ENCODE results near the gene HSPA9. TPM values are rescaled to one million over a fixed set of nuclear protein-coding genes. Genes with fewer than 3 reads are reported as not detected.

The HSPA9 gene
- total and polyA plus RNA-seq, 2 of the 13 experiments (the other 11 are each of a cell fraction or from before 2014, with no cell fraction given) = 165 to 478 TPM

DNA sequence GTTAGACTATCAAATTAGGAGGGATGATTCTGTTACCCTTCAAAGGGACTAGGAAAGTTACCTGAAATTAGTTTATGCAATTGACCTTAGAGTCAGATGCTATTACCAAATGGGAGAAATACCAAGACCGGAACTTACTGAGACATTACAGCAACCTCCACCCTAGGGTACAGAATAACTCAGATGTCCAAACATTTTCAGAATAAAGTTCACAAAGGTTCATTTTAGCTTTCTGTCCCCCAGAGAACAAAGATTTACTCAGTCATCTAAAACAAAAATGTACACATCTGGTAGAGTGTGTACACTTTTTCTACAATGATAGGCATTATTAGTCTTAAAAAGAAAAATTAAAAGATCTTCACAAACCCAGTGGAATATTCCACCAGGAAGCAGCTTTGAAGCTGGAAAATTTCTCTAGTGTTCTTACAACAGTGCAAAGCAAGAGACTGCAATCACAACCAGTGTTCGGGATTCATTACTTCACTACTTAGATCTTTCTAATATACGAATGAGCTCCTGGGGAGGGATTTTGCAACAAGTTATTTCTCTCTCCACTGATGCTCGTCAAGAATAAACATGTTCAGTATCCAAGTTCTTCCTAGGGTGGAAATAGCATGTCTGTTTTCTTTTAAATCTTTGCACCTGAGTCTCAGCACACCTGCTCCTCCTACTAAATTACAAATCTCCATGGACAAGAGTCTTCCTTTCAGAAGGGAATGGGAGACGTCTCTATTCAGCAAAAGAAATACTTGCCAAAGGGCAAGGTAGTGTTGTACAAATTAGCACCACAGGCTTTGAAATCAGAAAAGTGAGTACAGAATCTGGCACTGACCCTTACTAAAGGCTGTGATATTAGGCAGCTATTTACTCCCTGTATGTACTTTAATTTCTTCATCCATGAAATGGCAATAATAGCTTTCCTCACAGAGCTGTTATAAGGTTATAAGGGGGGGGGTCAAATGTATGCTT lies 40.9 kb downstream of the HSPA9 start (continued):
- TF ChIP-seq ZNF616 (CRISPR knock-in tag; IDR thresholded peaks at IDR 0.05; ENCODE audit: low read depth) (no peak), BORCS8-MEF2B (CRISPR knock-in tag; IDR thresholded peaks at IDR 0.05) (no peak), ZNF766 (CRISPR knock-in tag; IDR thresholded peaks at IDR 0.05; ENCODE audit: borderline replicate concordance) (no peak), MTA3 (CRISPR knock-in tag; IDR thresholded peaks at IDR 0.05) (no peak), SOX5 (CRISPR knock-in tag; IDR thresholded peaks at IDR 0.05; ENCODE audit: borderline replicate concordance) (peak; percentile 83; the same call in 1 of the 2 replicates), ASH2L (IDR thresholded peaks at IDR 0.05; ENCODE audit: insufficient read length, low read depth, low read length) (peak; percentile 57), LCORL (IDR thresholded peaks at IDR 0.05) (no peak), LCORL (CRISPR knock-in tag; IDR thresholded peaks at IDR 0.05) (peak; percentile 23; the same call in 1 of the 2 replicates), JUN (CRISPR knock-in tag; IDR thresholded peaks at IDR 0.05) (no peak), ZNF780A (CRISPR knock-in tag; IDR thresholded peaks at IDR 0.05) (no peak), HNF4G (IDR thresholded peaks at IDR 0.05; ENCODE audit: borderline replicate concordance, low read depth, low read length) (peak; percentile 31; the same call in 1 of the 2 replicates), HNF4G (CRISPR knock-in tag; IDR thresholded peaks at IDR 0.05; ENCODE audit: borderline replicate concordance, low read depth) (no peak), SP5 (CRISPR knock-in tag; IDR thresholded peaks at IDR 0.05; ENCODE audit: borderline replicate concordance, low read depth) (peak; percentile 28; the same call in 1 of the 2 replicates), SKI (IDR thresholded peaks at IDR 0.05; ENCODE audit: partially characterized antibody) (peak; percentile 76), ZSCAN31 (CRISPR knock-in tag; IDR thresholded peaks at IDR 0.05; ENCODE audit: low read depth) (no peak)
- TF ChIP-seq, protein P1, sequence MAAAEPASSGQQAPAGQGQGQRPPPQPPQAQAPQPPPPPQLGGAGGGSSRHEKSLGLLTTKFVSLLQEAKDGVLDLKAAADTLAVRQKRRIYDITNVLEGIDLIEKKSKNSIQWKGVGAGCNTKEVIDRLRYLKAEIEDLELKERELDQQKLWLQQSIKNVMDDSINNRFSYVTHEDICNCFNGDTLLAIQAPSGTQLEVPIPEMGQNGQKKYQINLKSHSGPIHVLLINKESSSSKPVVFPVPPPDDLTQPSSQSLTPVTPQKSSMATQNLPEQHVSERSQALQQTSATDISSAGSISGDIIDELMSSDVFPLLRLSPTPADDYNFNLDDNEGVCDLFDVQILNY (CRISPR knock-in tag; conservative IDR thresholded peaks at IDR 0.05) = no peak
- TF ChIP-seq, protein P2, sequence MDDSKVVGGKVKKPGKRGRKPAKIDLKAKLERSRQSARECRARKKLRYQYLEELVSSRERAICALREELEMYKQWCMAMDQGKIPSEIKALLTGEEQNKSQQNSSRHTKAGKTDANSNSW (CRISPR knock-in tag; IDR thresholded peaks at IDR 0.05; ENCODE audit: borderline replicate concordance) = no peak
- TF ChIP-seq, protein P3, sequence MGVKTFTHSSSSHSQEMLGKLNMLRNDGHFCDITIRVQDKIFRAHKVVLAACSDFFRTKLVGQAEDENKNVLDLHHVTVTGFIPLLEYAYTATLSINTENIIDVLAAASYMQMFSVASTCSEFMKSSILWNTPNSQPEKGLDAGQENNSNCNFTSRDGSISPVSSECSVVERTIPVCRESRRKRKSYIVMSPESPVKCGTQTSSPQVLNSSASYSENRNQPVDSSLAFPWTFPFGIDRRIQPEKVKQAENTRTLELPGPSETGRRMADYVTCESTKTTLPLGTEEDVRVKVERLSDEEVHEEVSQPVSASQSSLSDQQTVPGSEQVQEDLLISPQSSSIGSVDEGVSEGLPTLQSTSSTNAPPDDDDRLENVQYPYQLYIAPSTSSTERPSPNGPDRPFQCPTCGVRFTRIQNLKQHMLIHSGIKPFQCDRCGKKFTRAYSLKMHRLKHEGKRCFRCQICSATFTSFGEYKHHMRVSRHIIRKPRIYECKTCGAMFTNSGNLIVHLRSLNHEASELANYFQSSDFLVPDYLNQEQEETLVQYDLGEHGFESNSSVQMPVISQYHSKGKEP (CRISPR knock-in tag; IDR thresholded peaks at IDR 0.05) = no peak
- TF ChIP-seq, protein P4, sequence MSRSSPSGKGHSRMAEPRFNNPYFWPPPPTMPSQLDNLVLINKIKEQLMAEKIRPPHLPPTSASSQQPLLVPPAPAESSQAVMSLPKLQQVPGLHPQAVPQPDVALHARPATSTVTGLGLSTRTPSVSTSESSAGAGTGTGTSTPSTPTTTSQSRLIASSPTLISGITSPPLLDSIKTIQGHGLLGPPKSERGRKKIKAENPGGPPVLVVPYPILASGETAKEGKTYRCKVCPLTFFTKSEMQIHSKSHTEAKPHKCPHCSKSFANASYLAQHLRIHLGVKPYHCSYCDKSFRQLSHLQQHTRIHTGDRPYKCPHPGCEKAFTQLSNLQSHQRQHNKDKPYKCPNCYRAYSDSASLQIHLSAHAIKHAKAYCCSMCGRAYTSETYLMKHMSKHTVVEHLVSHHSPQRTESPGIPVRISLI (CRISPR knock-in tag; IDR thresholded peaks at IDR 0.05; ENCODE audit: borderline replicate concordance) = no peak
- TF ChIP-seq, protein P5, sequence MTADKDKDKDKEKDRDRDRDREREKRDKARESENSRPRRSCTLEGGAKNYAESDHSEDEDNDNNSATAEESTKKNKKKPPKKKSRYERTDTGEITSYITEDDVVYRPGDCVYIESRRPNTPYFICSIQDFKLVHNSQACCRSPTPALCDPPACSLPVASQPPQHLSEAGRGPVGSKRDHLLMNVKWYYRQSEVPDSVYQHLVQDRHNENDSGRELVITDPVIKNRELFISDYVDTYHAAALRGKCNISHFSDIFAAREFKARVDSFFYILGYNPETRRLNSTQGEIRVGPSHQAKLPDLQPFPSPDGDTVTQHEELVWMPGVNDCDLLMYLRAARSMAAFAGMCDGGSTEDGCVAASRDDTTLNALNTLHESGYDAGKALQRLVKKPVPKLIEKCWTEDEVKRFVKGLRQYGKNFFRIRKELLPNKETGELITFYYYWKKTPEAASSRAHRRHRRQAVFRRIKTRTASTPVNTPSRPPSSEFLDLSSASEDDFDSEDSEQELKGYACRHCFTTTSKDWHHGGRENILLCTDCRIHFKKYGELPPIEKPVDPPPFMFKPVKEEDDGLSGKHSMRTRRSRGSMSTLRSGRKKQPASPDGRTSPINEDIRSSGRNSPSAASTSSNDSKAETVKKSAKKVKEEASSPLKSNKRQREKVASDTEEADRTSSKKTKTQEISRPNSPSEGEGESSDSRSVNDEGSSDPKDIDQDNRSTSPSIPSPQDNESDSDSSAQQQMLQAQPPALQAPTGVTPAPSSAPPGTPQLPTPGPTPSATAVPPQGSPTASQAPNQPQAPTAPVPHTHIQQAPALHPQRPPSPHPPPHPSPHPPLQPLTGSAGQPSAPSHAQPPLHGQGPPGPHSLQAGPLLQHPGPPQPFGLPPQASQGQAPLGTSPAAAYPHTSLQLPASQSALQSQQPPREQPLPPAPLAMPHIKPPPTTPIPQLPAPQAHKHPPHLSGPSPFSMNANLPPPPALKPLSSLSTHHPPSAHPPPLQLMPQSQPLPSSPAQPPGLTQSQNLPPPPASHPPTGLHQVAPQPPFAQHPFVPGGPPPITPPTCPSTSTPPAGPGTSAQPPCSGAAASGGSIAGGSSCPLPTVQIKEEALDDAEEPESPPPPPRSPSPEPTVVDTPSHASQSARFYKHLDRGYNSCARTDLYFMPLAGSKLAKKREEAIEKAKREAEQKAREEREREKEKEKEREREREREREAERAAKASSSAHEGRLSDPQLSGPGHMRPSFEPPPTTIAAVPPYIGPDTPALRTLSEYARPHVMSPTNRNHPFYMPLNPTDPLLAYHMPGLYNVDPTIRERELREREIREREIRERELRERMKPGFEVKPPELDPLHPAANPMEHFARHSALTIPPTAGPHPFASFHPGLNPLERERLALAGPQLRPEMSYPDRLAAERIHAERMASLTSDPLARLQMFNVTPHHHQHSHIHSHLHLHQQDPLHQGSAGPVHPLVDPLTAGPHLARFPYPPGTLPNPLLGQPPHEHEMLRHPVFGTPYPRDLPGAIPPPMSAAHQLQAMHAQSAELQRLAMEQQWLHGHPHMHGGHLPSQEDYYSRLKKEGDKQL (CRISPR knock-in tag; IDR thresholded peaks at IDR 0.05; ENCODE audit: low read depth) = no peak
